ENCODE results near the gene SLC20A1. TPM values are rescaled to one million over a fixed set of nuclear protein-coding genes. Genes with fewer than 3 reads are reported as not detected.
"Not testable (repeated sequence)": the region's sequence is repeated elsewhere in the genome, so short reads cannot be mapped to it uniquely, and the experiment has no call there.

Gene SLC20A1
- total RNA-seq: 21.6 TPM

GRCh38 chr2:112645310-112646101, at the start of gene SLC20A1:
Gene SLC20A1 (plus strand): TSS chr2:112645939. CDS start chr2:112646829, 890 bp downstream.
- FAIRE-seq (no peak), DNase-seq (ENCODE audit: low spot score in 2 of 2) (peak; percentile 98 to 99)

GRCh38 chr2:112597537-112598322, 48.0 kb upstream of the SLC20A1 start:
- no peak for FAIRE-seq

GRCh38 chr2:112600634-112601033, 45.1 kb upstream of the SLC20A1 start:
- FAIRE-seq (no peak), DNase-seq (ENCODE audit: low spot score in 2 of 2) (no peak)

More at GRCh38 chr2:112597537-112598322, 48.0 kb upstream of the SLC20A1 start:
- DNase-seq (ENCODE audit: low spot score in 2 of 2): no peak

- FAIRE-seq (no peak), DNase-seq (ENCODE audit: low spot score in 2 of 2) (no peak)
Observed at GRCh38 chr2:112601754-112602153, 44.0 kb upstream of the SLC20A1 start.

GRCh38 chr2:112602917-112603316, 42.8 kb upstream of the SLC20A1 start:
- FAIRE-seq: no peak

GRCh38 chr2:112603731-112604130, 42.0 kb upstream of the SLC20A1 start:
- no peak for DNase-seq (ENCODE audit: low spot score in 2 of 2)
- no peak for FAIRE-seq

More at GRCh38 chr2:112602917-112603316, 42.8 kb upstream of the SLC20A1 start:
- DNase-seq (ENCODE audit: low spot score in 2 of 2): no peak

GRCh38 chr2:112604952-112605351, 40.8 kb upstream of the SLC20A1 start:
- FAIRE-seq (no peak), DNase-seq (ENCODE audit: low spot score in 2 of 2) (no peak)

GRCh38 chr2:112605926-112606325, 39.8 kb upstream of the SLC20A1 start:
- FAIRE-seq: no peak
- no peak for DNase-seq (ENCODE audit: low spot score in 2 of 2)

GRCh38 chr2:112606547-112606946, 39.2 kb upstream of the SLC20A1 start:
- FAIRE-seq: no peak
- no peak for DNase-seq (ENCODE audit: low spot score in 2 of 2)

- no peak for DNase-seq (ENCODE audit: low spot score in 2 of 2)
- no peak for FAIRE-seq
Observed at GRCh38 chr2:112607680-112608438, 37.9 kb upstream of the SLC20A1 start.

GRCh38 chr2:112609320-112609719, 36.4 kb upstream of the SLC20A1 start:
- DNase-seq (ENCODE audit: low spot score in 2 of 2); FAIRE-seq: not testable (repeated sequence)

- FAIRE-seq; DNase-seq (ENCODE audit: low spot score in 2 of 2): not testable (repeated sequence)
Observed at GRCh38 chr2:112612283-112612682, 33.5 kb upstream of the SLC20A1 start.

- FAIRE-seq (no peak), DNase-seq (ENCODE audit: low spot score in 2 of 2) (no peak)
Observed at GRCh38 chr2:112614201-112614840, 31.4 kb upstream of the SLC20A1 start.

- DNase-seq (ENCODE audit: low spot score in 2 of 2) (no peak), FAIRE-seq (no peak)
Observed at GRCh38 chr2:112615051-112615450, 30.7 kb upstream of the SLC20A1 start.

- not testable (repeated sequence) for FAIRE-seq; DNase-seq (ENCODE audit: low spot score in 2 of 2)
Observed at GRCh38 chr2:112615798-112616197, 29.9 kb upstream of the SLC20A1 start.

- DNase-seq (ENCODE audit: low spot score in 2 of 2) (no peak), FAIRE-seq (no peak)
Observed at GRCh38 chr2:112618383-112618782, 27.4 kb upstream of the SLC20A1 start.

GRCh38 chr2:112621790-112622527, 23.8 kb upstream of the SLC20A1 start:
- no peak for FAIRE-seq
- no peak for DNase-seq (ENCODE audit: low spot score in 2 of 2)

- FAIRE-seq (no peak), DNase-seq (ENCODE audit: low spot score in 2 of 2) (no peak)
Observed at GRCh38 chr2:112622528-112622849, 23.2 kb upstream of the SLC20A1 start.

- no peak for FAIRE-seq
- DNase-seq (ENCODE audit: low spot score in 2 of 2): no peak
Observed at GRCh38 chr2:112623913-112624777, 21.6 kb upstream of the SLC20A1 start.
